Left ventricle myocardium inferior (tissue), 1 donor: ENCODE measurements around the gene SH3PXD2A. TPM values are rescaled to one million over a fixed set of nuclear protein-coding genes. Genes with fewer than 3 reads are reported as not detected.

Source experiments
- DNase-seq: peaks from one replicate; pipeline ENCODE4 v3.0.0-alpha.2; 2020
- H3K27ac ChIP-seq: fragments of 200-600 bp; replicated peaks from 2 replicates; pipeline ENCODE4 v1.8.0; 2021
- H3K27me3 ChIP-seq: fragments of 200-600 bp; 2 replicates; pipeline ENCODE4 v1.8.0; 2021; ENCODE audit warnings: low read depth
- H3K36me3 ChIP-seq: fragments of 200-600 bp; 2 replicates; pipeline ENCODE4 v1.8.0; 2021
- H3K4me1 ChIP-seq: fragments of 200-600 bp; 2 replicates; pipeline ENCODE4 v1.8.0; 2021
- H3K4me3 ChIP-seq: fragments of 200-600 bp; 2 replicates; pipeline ENCODE4 v1.8.0; 2021; ENCODE audit warnings: mild to moderate bottlenecking, moderate library complexity
- H3K9me3 ChIP-seq: fragments of 200-600 bp; replicated peaks from 2 replicates; pipeline ENCODE4 v1.8.0; 2021
- CTCF ChIP-seq: fragments of 200-600 bp; IDR thresholded peaks from 2 replicates; pipeline ENCODE4 v1.8.0; 2021; ENCODE audit warnings: antibody characterized with exemption, mild to moderate bottlenecking, borderline replicate concordance
- intact Hi-C: fragments of 100-400 bp; cut with micrococcal nuclease; formaldehyde crosslinking; loops from one replicate; pipeline ENCODE4 v1.11.0; 2022
- total RNA-seq: library from RNA; stranded (reverse); fragmentation: NEBNext Ultra II Directional; extraction: Animal tissue kit (Norgen Biotek cat#: 25700); gene quantifications from one replicate; pipeline ENCODE4 v1.2.1, GENCODE V29; 2021
- donor health status: DM: no; HTN: yes; CAD: no; lungs with severe emphysema.

The SH3PXD2A gene
- total RNA-seq, 1 donor from 2014 or later = 34.4 TPM

GRCh38 chr10:103660364-103661197, 194.8 kb downstream of the SH3PXD2A start:
- Histone ChIP-seq H3K36me3 (peaks cover 23% of the 10 kb centered on the region), H3K27me3 (no peaks in the 10 kb centered on the region), H3K9me3 (peaks cover 6% of the 10 kb centered on the region), H3K4me1 (peaks cover 62% of the 10 kb centered on the region), H3K4me3 (peak overlapping the region; percentile 78), H3K27ac (peak overlapping the region; percentile 92)
- peak; percentile 39 for DNase-seq
- no peak for TF ChIP-seq CTCF
- intact Hi-C loops = no loop called here

GRCh38 chr10:103659674-103660363, 195.6 kb downstream of the SH3PXD2A start:
- H3K9me3 ChIP-seq = peaks cover 6% of the 10 kb centered on the region
- H3K27ac ChIP-seq = peak overlapping the region; percentile 92
- H3K36me3 ChIP-seq = peaks cover 23% of the 10 kb centered on the region
- H3K4me1 ChIP-seq = peaks cover 55% of the 10 kb centered on the region
- intact Hi-C loops = no loop called here
- DNase-seq = peak; percentile 59
- peak overlapping the region; percentile 78 for H3K4me3 ChIP-seq
- no peaks in the 10 kb centered on the region for H3K27me3 ChIP-seq
- no peak for TF ChIP-seq CTCF

GRCh38 chr10:103658049-103658577, 197.3 kb downstream of the SH3PXD2A start:
- TF ChIP-seq CTCF = no peak
- intact Hi-C loops = no loop called here
- Histone ChIP-seq H3K4me1 (peaks cover 52% of the 10 kb centered on the region), H3K27me3 (no peaks in the 10 kb centered on the region), H3K9me3 (peaks cover 6% of the 10 kb centered on the region), H3K36me3 (peaks cover 23% of the 10 kb centered on the region), H3K4me3 (no peak overlapping the region), H3K27ac (no peak overlapping the region)
- no peak for DNase-seq

GRCh38 chr10:103657061-103657591, 198.2 kb downstream of the SH3PXD2A start:
- H3K27ac ChIP-seq = no peak overlapping the region
- peaks cover 23% of the 10 kb centered on the region for H3K36me3 ChIP-seq
- H3K27me3 ChIP-seq = no peaks in the 10 kb centered on the region
- peaks cover 56% of the 10 kb centered on the region for H3K4me1 ChIP-seq
- TF ChIP-seq CTCF = no peak
- intact Hi-C loops = no loop called here
- no peak overlapping the region for H3K4me3 ChIP-seq
- peaks cover 6% of the 10 kb centered on the region for H3K9me3 ChIP-seq
- no peak for DNase-seq

GRCh38 chr10:103654925-103655324, 200.5 kb downstream of the SH3PXD2A start:
- peaks cover 56% of the 10 kb centered on the region for H3K4me1 ChIP-seq

More at GRCh38 chr10:103654925-103655324, 200.5 kb downstream of the SH3PXD2A start:
- no peak overlapping the region for H3K27ac ChIP-seq
- DNase-seq = no peak
- no peak overlapping the region for H3K4me3 ChIP-seq
- peaks cover 6% of the 10 kb centered on the region for H3K9me3 ChIP-seq
- H3K36me3 ChIP-seq = peaks cover 23% of the 10 kb centered on the region
- intact Hi-C loops = no loop called here
- H3K27me3 ChIP-seq = no peaks in the 10 kb centered on the region
- TF ChIP-seq CTCF = no peak
